Endothelial cell of umbilical vein (primary cell): Measurements from ENCODE around the gene PLCB4. TPM values are rescaled to one million over a fixed set of nuclear protein-coding genes. Genes with fewer than 3 reads are reported as not detected.

ENCODE experiments used
- BruUV-seq: library from RNA; stranded (reverse); fragments of 400-500 nt; replicated peaks from 2 replicates; lab custom pipeline; 2021; lab: Mats Ljungman, UMichigan
- CTCF ChIA-PET: fragments of 300-600, 350-600 bp; sonication (Branson Sonifier 250); formaldehyde crosslinking; loops from one replicate; lab custom pipeline; 2021; ENCODE audit warnings: antibody characterized with exemption, inconsistent platforms; lab: Charles Lee
- POLR2A ChIA-PET: fragments of 300-600, 350-600 bp; sonication (Branson Sonifier 250); formaldehyde crosslinking; loops from one replicate; lab custom pipeline; 2021; ENCODE audit warnings: antibody characterized with exemption, inconsistent platforms; lab: Charles Lee
- DNase-seq: peaks from one replicate; pipeline ENCODE4 v3.0.0-alpha.2; 2011; ENCODE audit warnings: low read depth, low spot score
- FAIRE-seq: peaks from 2 replicates; lab custom pipeline; 2011; peaks lifted over from hg19 to GRCh38; lab: Jason Lieb, UNC
- H2AFZ ChIP-seq: 2 replicates; pipeline ENCODE4 v1.6.0; 2012; ENCODE audit warnings: low read depth, low read length, control low read depth, inconsistent platforms
- H3K27ac ChIP-seq: 2 replicates; pipeline ENCODE4 v1.5.1; 2011; ENCODE audit warnings: low read depth, mild to moderate bottlenecking, control low read depth, low read length, moderate library complexity; ENCODE audit not compliant: insufficient read depth
- H3K27me3 ChIP-seq, 2 experiments: 2 replicates each; pipeline versions ENCODE4 v1.6.0 to v1.6.1; 2011; ENCODE audit warnings: low read length in 2 of 2, mixed read lengths in 1 of 2; ENCODE audit not compliant: control insufficient read depth in 2 of 2, insufficient read depth in 2 of 2
- H3K36me3 ChIP-seq, 2 experiments: 2 replicates in 1 of 2; 3 replicates in 1 of 2; pipeline ENCODE4 v1.5.1; 2011; ENCODE audit warnings: low read length in 2 of 2, mild to moderate bottlenecking in 1 of 2, moderate library complexity in 1 of 2; ENCODE audit not compliant: control insufficient read depth in 2 of 2, insufficient read depth in 2 of 2; ENCODE audit errors: extremely low read depth in 1 of 2
- H3K4me1 ChIP-seq: 3 replicates; pipeline ENCODE4 v1.5.1; 2011; ENCODE audit warnings: mild to moderate bottlenecking, low read length; ENCODE audit not compliant: control insufficient read depth, insufficient read depth; ENCODE audit errors: extremely low read depth
- H3K4me2 ChIP-seq: 2 replicates; pipeline ENCODE4 v1.6.1; 2011; ENCODE audit warnings: low read length, control low read depth, mixed read lengths; ENCODE audit not compliant: insufficient read depth
- H3K4me3 ChIP-seq, 3 experiments: fragments of 200-600 bp in 1 of 3; sonication (generic), shearing (Covaris generic) in 1 of 3; replicated peaks in 1 of 3; 2 replicates each; pipeline ENCODE4 v1.5.1; 2011 to 2016; ENCODE audit warnings: control low read depth in 3 of 3, low read length in 3 of 3, mild to moderate bottlenecking in 2 of 3, inconsistent platforms in 1 of 3, low read depth in 1 of 3, moderate library complexity in 1 of 3; ENCODE audit not compliant: insufficient read depth in 1 of 3
- H3K79me2 ChIP-seq: 2 replicates; pipeline ENCODE4 v1.6.0; 2012; ENCODE audit warnings: low read length, inconsistent platforms; ENCODE audit not compliant: control insufficient read depth, insufficient read depth
- H3K9ac ChIP-seq: replicated peaks from 2 replicates; pipeline ENCODE3; 2011; ENCODE audit warnings: low read length, control low read depth; ENCODE audit not compliant: insufficient read depth; ENCODE audit errors: extremely low read depth
- H3K9me1 ChIP-seq: replicated peaks from 3 replicates; pipeline ENCODE4 v1.6.0; 2011; ENCODE audit warnings: mild to moderate bottlenecking, low read length; ENCODE audit not compliant: control insufficient read depth, insufficient read depth; ENCODE audit errors: extremely low read depth
- H3K9me3 ChIP-seq: replicated peaks from 2 replicates; pipeline ENCODE4 v1.5.1; 2012; ENCODE audit warnings: low read length, inconsistent platforms; ENCODE audit not compliant: control insufficient read depth, insufficient read depth
- H4K20me1 ChIP-seq: replicated peaks from 2 replicates; pipeline ENCODE3; 2011; ENCODE audit warnings: mild to moderate bottlenecking, low read length; ENCODE audit not compliant: control insufficient read depth, insufficient read depth; ENCODE audit errors: extremely low read depth
- EZH2 ChIP-seq: IDR thresholded peaks from 2 replicates; pipeline ENCODE4 v1.6.1; 2012; ENCODE audit warnings: borderline replicate concordance, low read depth, mild to moderate bottlenecking, moderate library complexity, low read length, inconsistent platforms; ENCODE audit not compliant: severe bottlenecking
- POLR2AphosphoS5 ChIP-seq: IDR thresholded peaks from 2 replicates; pipeline ENCODE4 v1.6.1; 2012; ENCODE audit warnings: low read depth, mild to moderate bottlenecking, control low read depth, low read length, moderate library complexity; ENCODE audit not compliant: insufficient read depth
- dilution Hi-C: fragments of 300-500 bp; cut with MboI; formaldehyde crosslinking; loops from one replicate; pipeline ENCODE4 v1.15.0; 2019; ENCODE audit warnings: low sequenced_read_pairs; ENCODE audit not compliant: extremely low pct_ligation_motif_present
- intact Hi-C: fragments of 100-400 bp; cut with micrococcal nuclease; formaldehyde crosslinking; loops from one replicate; pipeline ENCODE4 v1.10.0; 2022
- polyA plus RNA-seq, 4 experiments: library from polyadenylated mRNA; depleted of rRNA in 3 of 4; stranded (reverse) in 3 of 4; unstranded in 1 of 4; fragments of >200 nt; gene quantifications; 2 replicates each; pipeline versions ENCODE4 v1.2.1 to v1.2.3, GENCODE V29; 2011 to 2012; ENCODE audit warnings: missing spikeins in 1 of 4
- total RNA-seq: library from RNA; stranded (reverse); gene quantifications from 2 replicates; pipeline ENCODE4 v1.2.3, GENCODE V29; 2021
- TF ChIP-seq, protein P1 (sequence below), 2 donors: IDR thresholded peaks; 1 replicate in 1 of 2; 2 replicates in 1 of 2; pipeline ENCODE4 v1.5.1; 2011; ENCODE audit warnings: low read length in 2 of 2, mild to moderate bottlenecking in 2 of 2, moderate library complexity in 2 of 2, control low read depth in 1 of 2, inconsistent platforms in 1 of 2, low read depth in 1 of 2; ENCODE audit not compliant: insufficient read depth in 1 of 2; ENCODE audit errors: extremely low read depth in 1 of 2

The PLCB4 gene
- total and polyA plus RNA-seq, 2 donors (not counting 3 experiments of a cell fraction or from before 2014, with no cell fraction given), result 0.37 to 1.7 TPM

- DNase-seq (peak; percentile 18), FAIRE-seq (no peak)
- POLR2A ChIA-PET, result no interaction called here
Observed at GRCh38 chr20:9514461-9515213, 445.8 kb downstream of the PLCB4 start, which contains the start of gene LAMP5. Gene LAMP5 (plus strand): TSS chr20:9514590. CDS start chr20:9514853, 263 bp downstream.

More at GRCh38 chr20:9514461-9515213, 445.8 kb downstream of the PLCB4 start, which contains the start of gene LAMP5:
- Histone ChIP-seq H3K4me1 (peaks cover 5% of the 10 kb centered on the region), H3K27me3 (peaks cover 64 to 97% of the 10 kb centered on the region in 2 experiments), H3K9me3 (no peaks in the 10 kb centered on the region), H3K4me3 (no peak within 1 kb of the TSS), H3K36me3 (no peaks in the 10 kb centered on the region), H3K27ac (no peak within 1 kb of the TSS), H4K20me1 (no peaks in the 10 kb centered on the region), H3K79me2 (no peaks in the 10 kb centered on the region), H2AFZ (no peak within 1 kb of the TSS), H3K9me1 (no peaks in the 10 kb centered on the region), H3K9ac (no peak within 1 kb of the TSS), H3K4me2 (no peak within 1 kb of the TSS)
- peak; percentile 52 for TF ChIP-seq EZH2
- TF ChIP-seq, protein P1, sequence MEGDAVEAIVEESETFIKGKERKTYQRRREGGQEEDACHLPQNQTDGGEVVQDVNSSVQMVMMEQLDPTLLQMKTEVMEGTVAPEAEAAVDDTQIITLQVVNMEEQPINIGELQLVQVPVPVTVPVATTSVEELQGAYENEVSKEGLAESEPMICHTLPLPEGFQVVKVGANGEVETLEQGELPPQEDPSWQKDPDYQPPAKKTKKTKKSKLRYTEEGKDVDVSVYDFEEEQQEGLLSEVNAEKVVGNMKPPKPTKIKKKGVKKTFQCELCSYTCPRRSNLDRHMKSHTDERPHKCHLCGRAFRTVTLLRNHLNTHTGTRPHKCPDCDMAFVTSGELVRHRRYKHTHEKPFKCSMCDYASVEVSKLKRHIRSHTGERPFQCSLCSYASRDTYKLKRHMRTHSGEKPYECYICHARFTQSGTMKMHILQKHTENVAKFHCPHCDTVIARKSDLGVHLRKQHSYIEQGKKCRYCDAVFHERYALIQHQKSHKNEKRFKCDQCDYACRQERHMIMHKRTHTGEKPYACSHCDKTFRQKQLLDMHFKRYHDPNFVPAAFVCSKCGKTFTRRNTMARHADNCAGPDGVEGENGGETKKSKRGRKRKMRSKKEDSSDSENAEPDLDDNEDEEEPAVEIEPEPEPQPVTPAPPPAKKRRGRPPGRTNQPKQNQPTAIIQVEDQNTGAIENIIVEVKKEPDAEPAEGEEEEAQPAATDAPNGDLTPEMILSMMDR (IDR thresholded peaks at IDR 0.05; ENCODE audit: extremely low read depth in 1 of 2, insufficient read depth in 1 of 2, low read depth in 1 of 2, low read length in 2 of 2), result no peak
- no peak for TF ChIP-seq POLR2AphosphoS5
- intact Hi-C loops (no loop called here), dilution Hi-C loops (no loop called here)
- no TSS peak for BruUV-seq
- CTCF ChIA-PET, result interaction anchor here (1.1 to 2.4 kb wide), 6 partner anchors 9 to 106 kb away, joined by 3 to 12 read pairs (median 4); no protein-coding TSS in a partner anchor
